ENCODE measurements around the gene MFF.

DNA sequence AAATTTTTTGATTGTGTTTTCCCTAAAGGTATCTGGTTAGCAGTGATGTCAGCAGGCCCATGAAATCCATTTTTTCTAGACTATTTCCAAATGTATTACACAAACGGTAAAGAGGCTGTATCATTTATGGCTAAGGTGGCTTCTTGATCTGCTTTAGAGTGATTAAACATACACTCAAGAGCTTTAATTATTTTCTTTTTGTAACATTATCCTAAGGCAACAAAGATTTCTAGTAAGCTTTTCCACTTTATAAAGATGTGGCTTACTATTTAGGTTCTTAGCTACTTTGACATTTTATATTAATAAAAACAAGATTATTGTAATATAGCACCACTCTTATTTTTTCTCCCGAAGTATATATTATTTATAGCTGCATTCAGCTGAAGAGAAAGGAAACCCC is 16.5 kb downstream of the MFF start:
- TF ChIP-seq, protein P1, sequence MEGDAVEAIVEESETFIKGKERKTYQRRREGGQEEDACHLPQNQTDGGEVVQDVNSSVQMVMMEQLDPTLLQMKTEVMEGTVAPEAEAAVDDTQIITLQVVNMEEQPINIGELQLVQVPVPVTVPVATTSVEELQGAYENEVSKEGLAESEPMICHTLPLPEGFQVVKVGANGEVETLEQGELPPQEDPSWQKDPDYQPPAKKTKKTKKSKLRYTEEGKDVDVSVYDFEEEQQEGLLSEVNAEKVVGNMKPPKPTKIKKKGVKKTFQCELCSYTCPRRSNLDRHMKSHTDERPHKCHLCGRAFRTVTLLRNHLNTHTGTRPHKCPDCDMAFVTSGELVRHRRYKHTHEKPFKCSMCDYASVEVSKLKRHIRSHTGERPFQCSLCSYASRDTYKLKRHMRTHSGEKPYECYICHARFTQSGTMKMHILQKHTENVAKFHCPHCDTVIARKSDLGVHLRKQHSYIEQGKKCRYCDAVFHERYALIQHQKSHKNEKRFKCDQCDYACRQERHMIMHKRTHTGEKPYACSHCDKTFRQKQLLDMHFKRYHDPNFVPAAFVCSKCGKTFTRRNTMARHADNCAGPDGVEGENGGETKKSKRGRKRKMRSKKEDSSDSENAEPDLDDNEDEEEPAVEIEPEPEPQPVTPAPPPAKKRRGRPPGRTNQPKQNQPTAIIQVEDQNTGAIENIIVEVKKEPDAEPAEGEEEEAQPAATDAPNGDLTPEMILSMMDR (IDR thresholded peaks at IDR 0.05): no peak
- TF ChIP-seq POLR2A (IDR thresholded peaks at IDR 0.05): no peak
